WTC11 (cell line): ENCODE results near the gene GRB10.

Source experiments
- CTCF ChIP-seq: fragments of 200-600 bp; IDR thresholded peaks from 2 replicates; pipeline ENCODE4 v1.8.0; 2022; ENCODE audit warnings: antibody characterized with exemption
- JUN ChIP-seq: sonication (generic); formaldehyde crosslinking; IDR thresholded peaks from 2 replicates; pipeline ENCODE4 v1.8.0; 2023; ENCODE audit warnings: mild to moderate bottlenecking, missing genetic modification reagents
- NR2C2 ChIP-seq: sonication (generic); formaldehyde crosslinking; IDR thresholded peaks from 2 replicates; pipeline ENCODE4 v1.8.0; 2022; ENCODE audit warnings: mild to moderate bottlenecking, missing genetic modification reagents
- PRRX2 ChIP-seq: fragments of 250-450 bp; sonication (Bioruptor Pico); IDR thresholded peaks from 2 replicates; pipeline ENCODE4 v1.8.0; 2021; ENCODE audit warnings: mild to moderate bottlenecking
- SP1 ChIP-seq: sonication (generic); formaldehyde crosslinking; conservative IDR thresholded peaks from 2 replicates; pipeline ENCODE4 v1.8.1; 2022; ENCODE audit warnings: missing genetic modification reagents
- ZNF532 ChIP-seq: fragments of 250-450 bp; sonication (Bioruptor Pico); IDR thresholded peaks from 2 replicates; pipeline ENCODE4 v1.9.0; 2021; ENCODE audit warnings: mild to moderate bottlenecking, borderline replicate concordance
- TF ChIP-seq, protein P1 (sequence below): sonication (generic); formaldehyde crosslinking; IDR thresholded peaks from 2 replicates; pipeline ENCODE4 v1.8.0; 2022; ENCODE audit warnings: mild to moderate bottlenecking, missing genetic modification reagents
- TF ChIP-seq, protein P2 (sequence below): sonication (generic); formaldehyde crosslinking; IDR thresholded peaks from 2 replicates; pipeline ENCODE4 v1.8.0; 2023; ENCODE audit warnings: missing genetic modification reagents
- TF ChIP-seq, protein P3 (sequence below): sonication (generic); formaldehyde crosslinking; IDR thresholded peaks from 2 replicates; pipeline ENCODE4 v1.8.0; 2022; ENCODE audit warnings: mild to moderate bottlenecking, missing genetic modification reagents

GRCh38 chr7:50729962-50730361 is 52.7 kb downstream of the GRB10 start:
- TF ChIP-seq, protein P1, sequence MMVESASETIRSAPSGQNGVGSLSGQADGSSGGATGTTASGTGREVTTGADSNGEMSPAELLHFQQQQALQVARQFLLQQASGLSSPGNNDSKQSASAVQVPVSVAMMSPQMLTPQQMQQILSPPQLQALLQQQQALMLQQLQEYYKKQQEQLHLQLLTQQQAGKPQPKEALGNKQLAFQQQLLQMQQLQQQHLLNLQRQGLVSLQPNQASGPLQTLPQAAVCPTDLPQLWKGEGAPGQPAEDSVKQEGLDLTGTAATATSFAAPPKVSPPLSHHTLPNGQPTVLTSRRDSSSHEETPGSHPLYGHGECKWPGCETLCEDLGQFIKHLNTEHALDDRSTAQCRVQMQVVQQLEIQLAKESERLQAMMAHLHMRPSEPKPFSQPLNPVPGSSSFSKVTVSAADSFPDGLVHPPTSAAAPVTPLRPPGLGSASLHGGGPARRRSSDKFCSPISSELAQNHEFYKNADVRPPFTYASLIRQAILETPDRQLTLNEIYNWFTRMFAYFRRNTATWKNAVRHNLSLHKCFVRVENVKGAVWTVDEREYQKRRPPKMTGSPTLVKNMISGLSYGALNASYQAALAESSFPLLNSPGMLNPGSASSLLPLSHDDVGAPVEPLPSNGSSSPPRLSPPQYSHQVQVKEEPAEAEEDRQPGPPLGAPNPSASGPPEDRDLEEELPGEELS = no peak
- TF ChIP-seq NR2C2 (CRISPR knock-in tag) (no peak), CTCF (no peak), PRRX2 (CRISPR knock-in tag) (no peak), JUN (CRISPR knock-in tag) (no peak), ZNF532 (CRISPR knock-in tag) (no peak), SP1 (CRISPR knock-in tag) (no peak)
- TF ChIP-seq, protein P2, sequence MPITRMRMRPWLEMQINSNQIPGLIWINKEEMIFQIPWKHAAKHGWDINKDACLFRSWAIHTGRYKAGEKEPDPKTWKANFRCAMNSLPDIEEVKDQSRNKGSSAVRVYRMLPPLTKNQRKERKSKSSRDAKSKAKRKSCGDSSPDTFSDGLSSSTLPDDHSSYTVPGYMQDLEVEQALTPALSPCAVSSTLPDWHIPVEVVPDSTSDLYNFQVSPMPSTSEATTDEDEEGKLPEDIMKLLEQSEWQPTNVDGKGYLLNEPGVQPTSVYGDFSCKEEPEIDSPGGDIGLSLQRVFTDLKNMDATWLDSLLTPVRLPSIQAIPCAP (CRISPR knock-in tag) = no peak
- TF ChIP-seq, protein P3, sequence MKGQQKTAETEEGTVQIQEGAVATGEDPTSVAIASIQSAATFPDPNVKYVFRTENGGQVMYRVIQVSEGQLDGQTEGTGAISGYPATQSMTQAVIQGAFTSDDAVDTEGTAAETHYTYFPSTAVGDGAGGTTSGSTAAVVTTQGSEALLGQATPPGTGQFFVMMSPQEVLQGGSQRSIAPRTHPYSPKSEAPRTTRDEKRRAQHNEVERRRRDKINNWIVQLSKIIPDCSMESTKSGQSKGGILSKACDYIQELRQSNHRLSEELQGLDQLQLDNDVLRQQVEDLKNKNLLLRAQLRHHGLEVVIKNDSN (CRISPR knock-in tag) = no peak
